Stomach smooth muscle (tissue), 2 donors: ENCODE results near the gene SCN4B.

Source experiments
- H3K27ac ChIP-seq: one replicate; pipeline ENCODE4 v1.7.0; 2013; ENCODE audit warnings: mild to moderate bottlenecking, low read length, inconsistent platforms
- H3K27me3 ChIP-seq, 2 donors: one replicate each; pipeline ENCODE4 v1.7.0; 2013; ENCODE audit warnings: low read length in 2 of 2; ENCODE audit not compliant: insufficient read depth in 2 of 2, control insufficient read depth in 1 of 2
- H3K36me3 ChIP-seq, 2 donors: one replicate each; pipeline ENCODE4 v1.7.0; 2013; ENCODE audit warnings: low read length in 2 of 2; ENCODE audit not compliant: control insufficient read depth in 2 of 2, insufficient read depth in 2 of 2
- H3K4me1 ChIP-seq: one replicate; pipeline ENCODE4 v1.7.0; 2013; ENCODE audit warnings: low read length; ENCODE audit not compliant: control insufficient read depth, insufficient read depth
- H3K4me3 ChIP-seq, 2 donors: one replicate each; pipeline ENCODE4 v1.7.0; 2013; ENCODE audit warnings: low read length in 2 of 2
- H3K9ac ChIP-seq, 2 donors: one replicate each; pipeline ENCODE4 v1.7.0; 2013; ENCODE audit warnings: low read length in 2 of 2, mild to moderate bottlenecking in 1 of 2
- H3K9me3 ChIP-seq, 2 donors: one replicate each; pipeline ENCODE4 v1.7.0; 2013; ENCODE audit warnings: low read length in 2 of 2; ENCODE audit not compliant: control insufficient read depth in 2 of 2
- donor health status: healthy.
- donor health status: Pancreatic carcinoma.

The SCN4B gene

DNA sequence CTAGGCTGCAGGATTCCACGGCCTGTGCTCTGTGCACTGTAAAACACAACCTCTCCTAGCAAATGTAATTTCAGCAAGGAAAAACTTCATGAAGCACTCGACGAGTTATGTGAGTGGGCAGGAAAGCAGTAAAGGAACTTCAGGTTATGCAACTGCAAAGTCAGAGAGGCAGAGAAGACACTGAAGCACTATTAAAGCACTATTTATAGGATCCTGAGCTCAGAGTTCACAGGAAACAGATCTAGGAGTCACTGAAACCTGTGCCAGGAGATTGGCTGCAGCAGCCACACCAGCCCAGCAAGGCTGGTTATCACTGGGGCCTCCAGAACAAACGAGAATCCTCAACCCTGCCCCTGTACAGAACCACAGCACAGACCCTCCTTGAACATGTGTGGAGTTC lies 68.4 kb downstream of the SCN4B start:
- no peak overlapping the region for H3K4me3 ChIP-seq
- no peak overlapping the region for H3K27ac ChIP-seq
- peaks cover 0 to 14% of the 10 kb centered on the region in 2 donors for H3K27me3 ChIP-seq
- peaks cover 0 to 9% of the 10 kb centered on the region in 2 donors for H3K9me3 ChIP-seq
- H3K4me1 ChIP-seq = peaks cover 12% of the 10 kb centered on the region
- no peaks in the 10 kb centered on the region for H3K36me3 ChIP-seq
- no peak overlapping the region for H3K9ac ChIP-seq
